GM21447 (cell line): ENCODE measurements around the gene SETD5.

ENCODE experiments used
- ATAC-seq: cut with Tn5 transposase; IDR thresholded peaks from one replicate; pipeline ENCODE4 v1.9.1; 2021; ENCODE audit not compliant: unreplicated experiment

Gene SETD5

DNA sequence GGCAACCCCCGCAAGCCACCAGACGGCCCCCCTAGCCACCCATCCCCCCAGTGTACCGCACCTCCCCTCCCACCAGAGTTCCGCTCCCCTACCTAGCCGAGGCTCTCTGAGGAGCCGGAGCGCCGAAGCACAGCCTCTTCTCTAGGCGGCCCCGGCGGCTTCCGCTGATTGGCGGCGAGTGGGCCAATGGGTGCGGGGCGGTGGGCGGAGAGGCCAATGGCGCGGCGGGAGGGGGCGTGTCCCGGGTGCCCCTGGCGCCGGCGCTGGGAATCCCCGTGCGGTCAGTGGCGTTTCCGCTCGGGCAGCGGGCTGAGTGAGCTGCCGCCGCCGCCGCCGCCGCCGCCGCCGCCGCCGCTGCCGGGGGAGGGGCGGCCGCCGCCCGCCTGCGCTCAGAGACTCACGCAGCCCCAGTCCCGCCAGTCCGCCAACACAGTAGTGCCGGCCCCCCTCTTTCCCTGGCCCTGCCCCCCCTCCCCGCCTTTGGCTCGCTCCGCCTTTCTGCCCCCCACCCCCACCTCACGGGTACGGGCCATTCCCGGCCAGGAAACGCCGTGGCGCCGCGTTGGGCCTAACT lies at the start of gene SETD5:
Gene SETD5, plus strand, starts transcription at position 284 of the 574 bp plus-strand sequence. CDS start 31,324 bp downstream, outside the sequence.
- peak; percentile 42 for ATAC-seq

GRCh38 chr3:9347887-9348286 lies 49.5 kb upstream of the SETD5 start:
- ATAC-seq, result no peak

GRCh38 chr3:9349321-9350117 lies 47.9 kb upstream of the SETD5 start:
- no peak for ATAC-seq

DNA sequence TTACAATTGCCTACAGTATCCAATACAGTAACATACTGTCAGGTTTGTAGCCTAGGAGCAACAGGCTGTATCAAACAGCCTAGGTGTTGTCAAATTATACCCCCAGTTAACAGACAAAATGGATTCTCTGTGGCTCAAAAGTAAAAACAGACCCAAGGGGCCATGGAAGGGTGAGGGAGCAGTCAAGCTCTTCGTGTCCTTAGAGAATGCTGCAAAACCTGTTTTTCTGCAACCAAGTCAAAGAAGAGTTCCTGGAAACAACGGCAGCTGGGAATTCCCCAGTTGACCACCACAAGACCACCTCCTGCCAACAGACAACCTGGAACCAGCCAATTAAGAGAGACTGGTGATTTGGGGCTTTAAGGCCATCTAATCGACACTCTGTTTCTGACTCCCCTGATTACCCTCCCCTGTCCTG lies 45.7 kb upstream of the SETD5 start:
- no peak for ATAC-seq

DNA sequence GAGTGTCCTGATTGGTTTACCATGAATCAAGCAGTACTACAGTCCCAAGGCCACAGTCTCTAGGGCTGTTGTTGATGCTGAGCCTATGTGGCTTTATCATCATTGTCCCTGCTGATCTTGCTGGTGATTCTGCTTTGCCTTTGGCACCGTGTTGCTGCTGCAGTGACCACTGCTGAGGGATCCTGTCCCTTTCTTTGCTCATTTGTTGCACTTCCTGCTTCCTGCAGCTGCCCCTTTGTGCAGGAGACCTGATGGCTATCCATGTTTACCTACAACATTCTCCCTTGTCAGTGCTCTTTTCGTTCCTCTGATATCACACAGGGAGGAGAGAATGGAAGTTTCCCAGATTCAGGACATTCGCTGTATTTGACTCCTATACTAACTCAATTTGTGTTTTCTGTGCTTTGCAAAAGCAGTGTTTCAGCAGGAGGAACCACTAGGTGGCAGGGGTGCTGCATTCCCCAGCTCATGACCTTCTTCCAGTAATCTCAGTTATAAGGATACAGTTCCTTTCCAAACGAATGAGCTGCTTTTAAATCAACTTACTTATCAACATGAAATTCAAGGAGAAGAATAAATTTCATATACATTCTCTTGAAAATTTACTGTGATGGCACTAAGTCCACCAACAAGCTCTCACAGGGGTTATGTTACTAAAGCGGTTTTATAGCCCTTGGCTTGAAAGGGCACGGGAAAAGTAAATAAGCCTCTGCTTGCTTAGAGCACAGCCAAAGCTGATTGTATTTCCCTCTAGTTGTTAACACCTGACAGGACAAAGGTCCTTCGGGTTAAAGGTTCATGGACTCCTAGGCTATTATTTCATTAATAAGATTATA lies 44.3 kb upstream of the SETD5 start:
- peak; percentile 62 for ATAC-seq

DNA sequence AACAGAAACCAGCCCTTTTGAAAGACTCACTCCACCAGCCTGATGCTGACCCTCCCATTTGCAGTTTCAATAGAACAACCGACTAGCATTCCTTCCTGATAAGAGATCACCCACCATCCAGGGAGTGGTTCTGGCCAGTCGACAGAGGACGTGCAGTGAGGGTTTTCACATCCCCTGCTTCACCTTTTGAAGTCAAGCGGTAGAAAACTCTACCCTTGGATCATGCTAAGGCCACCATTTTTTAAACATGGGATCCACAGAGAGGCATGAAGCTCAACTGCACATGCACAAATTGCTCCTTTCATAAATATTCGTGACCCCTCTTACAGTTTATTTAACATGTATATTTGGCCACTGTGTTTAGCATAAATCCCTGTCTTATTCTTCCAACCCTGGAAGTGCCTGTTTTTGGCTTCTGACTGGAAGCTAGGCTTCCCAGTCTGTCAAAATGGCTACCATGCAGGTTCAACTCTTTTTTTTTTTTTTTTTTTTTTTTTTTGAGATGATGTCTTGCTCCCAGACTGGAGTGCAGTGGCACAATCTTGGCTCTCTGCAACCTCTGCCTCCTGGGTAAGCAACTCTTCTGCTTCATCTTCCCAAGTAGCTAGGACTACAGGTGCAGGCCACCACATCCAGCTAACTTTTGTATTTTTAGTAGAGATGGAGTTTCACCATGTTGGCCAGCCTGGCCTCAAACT lies 35.6 kb upstream of the SETD5 start:
- no peak for ATAC-seq

GRCh38 chr3:9362731-9363530 lies 34.5 kb upstream of the SETD5 start, which contains the start of gene THUMPD3:
TSS of gene THUMPD3 (plus strand) at chr3:9363054. CDS start at chr3:9365069, 2,015 bp downstream.
- peak; percentile 97 for ATAC-seq

GRCh38 chr3:9369508-9369907 lies 27.9 kb upstream of the SETD5 start:
- no peak for ATAC-seq

DNA sequence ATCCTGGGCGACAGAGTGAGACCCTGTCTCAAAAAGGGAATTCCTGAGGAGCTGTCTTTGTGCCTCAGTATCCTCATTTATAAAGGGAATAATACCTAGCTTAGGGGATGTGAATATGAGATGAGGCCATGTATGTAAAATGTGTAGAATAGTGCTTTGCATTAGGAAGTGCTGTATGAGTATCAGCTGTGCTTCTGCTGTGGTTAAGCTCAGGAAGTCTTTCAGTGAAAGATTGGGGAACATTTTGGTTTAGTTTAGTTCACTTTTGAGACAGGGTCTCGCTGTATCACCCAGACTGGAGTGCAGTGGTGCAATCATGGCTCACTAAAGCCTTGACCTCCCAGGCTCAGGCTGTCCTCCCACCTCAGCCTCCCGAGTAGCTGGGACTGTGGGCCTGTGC lies 23.9 kb upstream of the SETD5 start:
- no peak for ATAC-seq

DNA sequence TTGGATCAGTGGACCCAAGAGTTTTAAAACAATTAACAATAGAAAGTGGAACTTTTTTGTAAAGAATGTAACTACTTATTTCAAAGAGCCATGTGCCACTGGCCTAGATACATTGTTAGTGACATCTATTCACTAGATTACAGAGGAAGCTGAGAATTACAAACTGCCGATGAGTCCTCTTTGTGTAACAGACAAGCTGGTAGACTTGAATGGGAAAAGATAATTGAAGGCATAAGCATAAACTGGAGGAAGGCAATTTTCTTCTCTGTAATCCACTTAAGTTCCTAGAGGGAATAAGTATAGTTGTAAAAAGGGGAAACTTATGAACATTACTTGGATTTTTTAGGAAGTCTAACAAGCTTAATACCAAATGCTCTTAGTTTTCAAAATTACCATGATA lies 19.4 kb upstream of the SETD5 start:
- ATAC-seq, result no peak

DNA sequence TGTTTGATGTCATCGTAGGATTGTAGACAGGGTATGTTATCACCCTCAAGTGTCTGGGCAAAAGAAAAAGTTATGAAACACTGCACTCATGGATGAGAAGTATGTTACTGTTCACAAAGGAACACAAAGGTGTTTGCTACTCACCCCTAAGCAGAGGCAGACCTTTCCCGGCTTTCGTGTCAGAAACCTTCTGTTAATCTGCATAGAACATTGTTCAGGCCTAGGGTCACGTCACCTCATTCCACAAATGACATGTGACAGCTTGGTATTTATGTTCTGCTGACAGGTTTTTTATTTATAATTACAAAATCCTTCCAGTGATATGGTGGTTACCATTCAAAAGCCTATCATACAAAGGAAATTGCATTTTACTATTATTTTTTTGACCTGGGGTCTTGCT lies 18.1 kb upstream of the SETD5 start:
- no peak for ATAC-seq

GRCh38 chr3:9380014-9380413 lies 17.4 kb upstream of the SETD5 start:
- no peak for ATAC-seq

GRCh38 chr3:9384141-9384828 lies 13.1 kb upstream of the SETD5 start:
- ATAC-seq, result no peak

DNA sequence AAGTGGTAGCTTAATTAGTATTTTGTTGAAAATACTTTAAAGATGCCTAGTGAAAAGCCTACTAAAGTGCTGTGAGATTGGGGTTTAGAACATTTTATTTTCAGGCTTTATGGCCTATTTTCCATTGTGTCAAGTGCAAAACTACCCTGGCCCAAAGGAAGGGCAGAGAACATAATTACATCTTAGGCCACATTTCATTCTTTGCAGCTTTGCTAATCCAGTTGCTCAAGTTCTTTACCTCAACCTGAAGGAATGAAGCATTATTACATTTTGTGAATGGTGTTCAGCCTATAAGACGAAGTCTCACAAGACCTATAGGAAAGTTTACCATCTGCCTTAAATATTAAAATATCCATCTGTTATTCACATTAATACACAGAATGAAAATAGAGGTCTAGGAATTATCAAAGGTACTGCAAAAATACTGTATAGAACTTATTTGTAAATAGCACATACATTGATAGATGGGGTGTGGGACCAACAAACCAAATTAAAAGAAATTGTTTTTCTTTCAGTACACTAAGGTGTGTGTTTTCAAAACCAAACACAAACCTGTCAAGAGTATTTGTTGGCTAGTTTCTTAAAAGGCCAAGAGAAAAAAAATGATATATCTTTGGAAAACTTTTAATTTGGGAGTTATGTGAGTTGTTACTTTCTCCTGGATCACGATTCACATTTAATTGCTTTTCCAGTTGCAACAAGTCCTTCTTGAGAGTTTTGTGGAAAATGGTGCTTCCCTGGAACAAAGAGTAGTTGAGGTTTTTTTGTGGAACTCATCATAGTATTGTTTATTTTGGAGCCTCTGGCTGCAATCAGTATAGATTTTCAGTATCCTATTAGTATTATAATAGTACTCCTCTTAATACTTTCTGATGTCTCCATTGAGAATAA lies 12.0 kb upstream of the SETD5 start:
- no peak for ATAC-seq

DNA sequence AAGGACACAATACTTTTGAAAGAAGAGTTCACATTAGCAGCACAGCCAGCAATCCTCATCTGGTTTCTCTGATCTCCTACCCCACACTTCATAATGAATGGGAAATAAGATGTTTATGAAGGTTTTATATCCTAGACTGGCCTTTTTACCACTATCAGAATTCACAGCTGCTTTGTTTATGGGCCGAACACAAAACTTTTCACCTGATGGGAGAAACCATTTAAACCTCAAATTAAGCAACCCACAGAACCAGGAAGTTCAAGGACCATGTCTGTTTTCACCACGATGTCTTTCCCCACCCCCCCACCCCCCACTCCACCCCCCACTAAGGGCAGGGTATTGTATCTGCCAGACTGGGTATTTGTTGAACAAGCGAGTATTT lies 11.3 kb upstream of the SETD5 start:
- no peak for ATAC-seq

DNA sequence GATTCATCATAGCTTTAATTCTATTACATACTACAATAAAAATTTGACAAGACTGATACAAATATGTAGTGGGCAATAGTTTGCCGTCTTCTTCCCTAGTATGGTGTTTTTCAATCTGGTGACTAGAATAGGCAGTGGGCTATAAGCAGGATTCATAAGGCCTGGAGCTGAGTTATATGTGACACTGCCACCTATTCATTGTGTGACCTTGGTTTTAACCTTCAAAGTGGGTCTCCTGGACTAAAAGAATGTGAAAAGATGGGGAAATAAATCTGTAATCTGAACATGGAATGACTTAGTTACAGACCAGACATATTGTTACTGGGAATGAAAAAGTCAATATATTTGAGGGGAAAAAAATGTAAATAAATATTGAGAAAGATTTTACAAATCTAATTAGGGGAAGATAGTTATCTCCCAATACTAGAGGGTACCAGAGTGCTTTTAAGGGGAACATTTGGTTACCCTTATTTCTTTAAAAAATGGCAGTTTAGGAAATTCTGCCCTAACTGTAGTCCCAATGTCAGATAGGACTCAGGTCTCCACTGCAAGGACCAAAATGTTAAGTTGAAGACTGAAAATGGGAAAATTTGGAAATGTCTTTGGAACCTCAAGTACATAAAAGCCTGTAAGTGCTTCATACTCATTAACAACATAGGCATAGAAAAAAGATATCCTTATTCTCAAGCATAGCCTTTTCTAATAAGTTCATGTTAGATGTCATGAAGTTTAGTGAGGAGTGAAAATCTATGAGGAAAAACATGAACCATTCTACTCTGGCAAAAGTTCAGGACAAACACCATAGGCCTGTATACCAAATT lies 10.7 kb upstream of the SETD5 start:
- ATAC-seq, result no peak

DNA sequence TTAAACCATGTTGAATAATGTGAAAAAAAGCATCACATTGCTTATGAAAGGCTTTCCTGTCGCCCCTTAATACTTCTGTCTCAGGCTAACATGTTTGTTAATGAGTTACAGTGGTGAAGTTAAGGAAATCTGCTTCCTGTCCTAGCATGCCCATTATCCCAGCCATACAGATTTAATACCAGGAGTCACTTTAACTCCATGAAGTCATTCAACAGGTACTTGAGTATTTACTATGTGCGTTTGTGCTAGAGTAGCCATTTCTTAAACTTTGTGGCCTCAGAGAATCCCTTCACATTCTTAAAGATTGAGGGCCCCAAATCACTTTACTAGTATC lies 10.1 kb upstream of the SETD5 start:
- ATAC-seq, result no peak

DNA sequence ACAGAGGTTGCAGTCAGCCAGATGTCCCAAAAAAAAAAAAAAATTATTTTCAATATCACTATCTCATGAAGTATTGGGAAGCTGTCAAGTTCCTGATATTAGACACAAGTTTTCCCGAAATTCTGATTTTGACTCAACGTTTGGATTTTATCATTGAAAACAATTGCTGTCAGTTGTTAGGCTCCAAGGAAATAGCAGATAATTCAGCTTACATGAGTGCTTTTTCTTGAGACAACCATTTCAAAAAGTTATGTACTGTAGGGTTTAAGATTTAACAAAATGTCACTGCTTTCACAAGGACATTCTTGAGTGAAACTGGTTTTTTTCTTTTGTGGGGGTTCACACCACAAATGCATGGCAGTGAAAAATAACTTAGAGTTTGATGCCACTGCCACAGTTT lies 9.3 kb upstream of the SETD5 start:
- ATAC-seq, result no peak
